ENCODE data around the gene LPA. TPM values are rescaled to one million over a fixed set of nuclear protein-coding genes. Genes with fewer than 3 reads are reported as not detected.
"Not testable (repeated sequence)": the region's sequence is repeated elsewhere in the genome, so short reads cannot be mapped to it uniquely, and the experiment has no call there.

LPA gene
- not detected in 2 replicates for total RNA-seq

- DNase-seq (ENCODE audit: low spot score); H3K4me3 Mint-ChIP-seq; H3K9me3 Mint-ChIP-seq; H3K27ac Mint-ChIP-seq; H3K27me3 Mint-ChIP-seq (ENCODE audit: insufficient read depth); intact Hi-C loops (cut with micrococcal nuclease); H3K4me1 Mint-ChIP-seq (ENCODE audit: low read depth); H3K36me3 Mint-ChIP-seq (ENCODE audit: low read depth): not testable (repeated sequence)
Measured at GRCh38 chr6:160664198-160664597, at the start of gene LPA. TSS of gene LPA (minus strand) at chr6:160664275. CDS start at chr6:160664214, 61 bp downstream.

- H3K27me3 Mint-ChIP-seq (ENCODE audit: insufficient read depth); intact Hi-C loops (cut with micrococcal nuclease); H3K9me3 Mint-ChIP-seq; H3K4me3 Mint-ChIP-seq; H3K27ac Mint-ChIP-seq; H3K36me3 Mint-ChIP-seq (ENCODE audit: low read depth); DNase-seq (ENCODE audit: low spot score); H3K4me1 Mint-ChIP-seq (ENCODE audit: low read depth): not testable (repeated sequence)
Measured at GRCh38 chr6:160708993-160709392, 44.9 kb upstream of the LPA start.

GRCh38 chr6:160704688-160705087 is 40.6 kb upstream of the LPA start:
- DNase-seq (ENCODE audit: low spot score); H3K4me3 Mint-ChIP-seq; intact Hi-C loops (cut with micrococcal nuclease); H3K27me3 Mint-ChIP-seq (ENCODE audit: insufficient read depth); H3K4me1 Mint-ChIP-seq (ENCODE audit: low read depth); H3K9me3 Mint-ChIP-seq; H3K36me3 Mint-ChIP-seq (ENCODE audit: low read depth); H3K27ac Mint-ChIP-seq: not testable (repeated sequence)

- DNase-seq (ENCODE audit: low spot score); intact Hi-C loops (cut with micrococcal nuclease); H3K9me3 Mint-ChIP-seq; H3K4me1 Mint-ChIP-seq (ENCODE audit: low read depth); H3K4me3 Mint-ChIP-seq; H3K27ac Mint-ChIP-seq; H3K36me3 Mint-ChIP-seq (ENCODE audit: low read depth); H3K27me3 Mint-ChIP-seq (ENCODE audit: insufficient read depth): not testable (repeated sequence)
Measured at GRCh38 chr6:160701918-160702680, 38.0 kb upstream of the LPA start, which contains the start of gene PLG. TSS of gene PLG (plus strand) at chr6:160702244. CDS start at chr6:160702305, 61 bp downstream.

GRCh38 chr6:160697826-160698225 is 33.8 kb upstream of the LPA start:
- no peaks in the 10 kb centered on the region for H3K27me3 Mint-ChIP-seq (ENCODE audit: insufficient read depth)
- intact Hi-C loops (cut with micrococcal nuclease) = no loop called here
- no peak for DNase-seq (ENCODE audit: low spot score)
- no peaks in the 10 kb centered on the region for H3K4me1 Mint-ChIP-seq (ENCODE audit: low read depth)
- no peaks in the 10 kb centered on the region for H3K36me3 Mint-ChIP-seq (ENCODE audit: low read depth)
- H3K27ac Mint-ChIP-seq = no peak overlapping the region
- no peaks in the 10 kb centered on the region for H3K9me3 Mint-ChIP-seq
- H3K4me3 Mint-ChIP-seq = no peak overlapping the region

GRCh38 chr6:160696884-160697283 is 32.8 kb upstream of the LPA start:
- intact Hi-C loops (cut with micrococcal nuclease); H3K9me3 Mint-ChIP-seq; DNase-seq (ENCODE audit: low spot score); H3K27me3 Mint-ChIP-seq (ENCODE audit: insufficient read depth); H3K27ac Mint-ChIP-seq; H3K36me3 Mint-ChIP-seq (ENCODE audit: low read depth); H3K4me1 Mint-ChIP-seq (ENCODE audit: low read depth); H3K4me3 Mint-ChIP-seq: not testable (repeated sequence)

- intact Hi-C loops (cut with micrococcal nuclease); H3K9me3 Mint-ChIP-seq; H3K36me3 Mint-ChIP-seq (ENCODE audit: low read depth); H3K4me1 Mint-ChIP-seq (ENCODE audit: low read depth); H3K27me3 Mint-ChIP-seq (ENCODE audit: insufficient read depth); H3K27ac Mint-ChIP-seq; DNase-seq (ENCODE audit: low spot score); H3K4me3 Mint-ChIP-seq: not testable (repeated sequence)
Measured at GRCh38 chr6:160695622-160696021, 31.5 kb upstream of the LPA start.

GRCh38 chr6:160695025-160695424 is 30.9 kb upstream of the LPA start:
- DNase-seq (ENCODE audit: low spot score); H3K36me3 Mint-ChIP-seq (ENCODE audit: low read depth); H3K27ac Mint-ChIP-seq; H3K9me3 Mint-ChIP-seq; intact Hi-C loops (cut with micrococcal nuclease); H3K4me3 Mint-ChIP-seq; H3K27me3 Mint-ChIP-seq (ENCODE audit: insufficient read depth); H3K4me1 Mint-ChIP-seq (ENCODE audit: low read depth): not testable (repeated sequence)

- H3K27ac Mint-ChIP-seq = no peak overlapping the region
- H3K27me3 Mint-ChIP-seq (ENCODE audit: insufficient read depth) = no peaks in the 10 kb centered on the region
- H3K4me1 Mint-ChIP-seq (ENCODE audit: low read depth) = no peaks in the 10 kb centered on the region
- no peak overlapping the region for H3K4me3 Mint-ChIP-seq
- intact Hi-C loops (cut with micrococcal nuclease) = no loop called here
- no peaks in the 10 kb centered on the region for H3K9me3 Mint-ChIP-seq
- H3K36me3 Mint-ChIP-seq (ENCODE audit: low read depth) = no peaks in the 10 kb centered on the region
- DNase-seq (ENCODE audit: low spot score) = no peak
Measured at GRCh38 chr6:160692369-160692959, 28.4 kb upstream of the LPA start.

- intact Hi-C loops (cut with micrococcal nuclease) = no loop called here
- H3K36me3 Mint-ChIP-seq (ENCODE audit: low read depth) = no peaks in the 10 kb centered on the region
Measured at GRCh38 chr6:160691617-160692016, 27.5 kb upstream of the LPA start.

GRCh38 chr6:160690458-160690857 is 26.4 kb upstream of the LPA start:
- Mint-ChIP-seq H3K27me3 (ENCODE audit: insufficient read depth) (no peaks in the 10 kb centered on the region), H3K4me1 (ENCODE audit: low read depth) (no peaks in the 10 kb centered on the region), H3K27ac (no peak overlapping the region), H3K4me3 (no peak overlapping the region), H3K9me3 (no peaks in the 10 kb centered on the region), H3K36me3 (ENCODE audit: low read depth) (no peaks in the 10 kb centered on the region)
- DNase-seq (ENCODE audit: low spot score) = no peak
- intact Hi-C loops (cut with micrococcal nuclease) = no loop called here

More at GRCh38 chr6:160691617-160692016, 27.5 kb upstream of the LPA start:
- Mint-ChIP-seq H3K9me3 (no peaks in the 10 kb centered on the region), H3K27ac (no peak overlapping the region), H3K4me3 (no peak overlapping the region), H3K27me3 (ENCODE audit: insufficient read depth) (no peaks in the 10 kb centered on the region), H3K4me1 (ENCODE audit: low read depth) (no peaks in the 10 kb centered on the region)
- DNase-seq (ENCODE audit: low spot score) = no peak

- no peaks in the 10 kb centered on the region for H3K4me1 Mint-ChIP-seq (ENCODE audit: low read depth)
- H3K36me3 Mint-ChIP-seq (ENCODE audit: low read depth) = no peaks in the 10 kb centered on the region
- H3K27me3 Mint-ChIP-seq (ENCODE audit: insufficient read depth) = no peaks in the 10 kb centered on the region
- no peak overlapping the region for H3K4me3 Mint-ChIP-seq
- no peak for DNase-seq (ENCODE audit: low spot score)
- H3K9me3 Mint-ChIP-seq = no peaks in the 10 kb centered on the region
- intact Hi-C loops (cut with micrococcal nuclease) = no loop called here
- no peak overlapping the region for H3K27ac Mint-ChIP-seq
Measured at GRCh38 chr6:160685762-160686450, 21.8 kb upstream of the LPA start.

- DNase-seq (ENCODE audit: low spot score); H3K27ac Mint-ChIP-seq; H3K36me3 Mint-ChIP-seq (ENCODE audit: low read depth); H3K9me3 Mint-ChIP-seq; H3K4me1 Mint-ChIP-seq (ENCODE audit: low read depth); intact Hi-C loops (cut with micrococcal nuclease); H3K4me3 Mint-ChIP-seq; H3K27me3 Mint-ChIP-seq (ENCODE audit: insufficient read depth): not testable (repeated sequence)
Measured at GRCh38 chr6:160685101-160685761, 21.2 kb upstream of the LPA start.
